Liver (tissue), 9 donors: ENCODE measurements around the gene CHDH. TPM values are rescaled to one million over a fixed set of nuclear protein-coding genes. Genes with fewer than 3 reads are reported as not detected.

Source experiments
- DNase-seq: peaks from one replicate; pipeline ENCODE4 v3.0.0-alpha.2; 2017; ENCODE audit warnings: low spot score
- H3K27ac ChIP-seq, 2 donors: one replicate each; pipeline ENCODE4 v1.7.0; 2013; ENCODE audit warnings: inconsistent platforms in 2 of 2, low read length in 2 of 2, control low read depth in 1 of 2, low read depth in 1 of 2, mild to moderate bottlenecking in 1 of 2
- H3K27me3 ChIP-seq, 4 donors: one replicate each; pipeline versions ENCODE4 v1.6.1 to v1.7.0; 2013; ENCODE audit warnings: low read length in 3 of 4, inconsistent platforms in 1 of 4, mild to moderate bottlenecking in 1 of 4, moderate library complexity in 1 of 4; ENCODE audit not compliant: control insufficient read depth in 4 of 4, insufficient read depth in 4 of 4
- H3K36me3 ChIP-seq, 4 donors: one replicate each; pipeline versions ENCODE4 v1.6.1 to v1.7.0; 2013; ENCODE audit warnings: low read length in 3 of 4, mild to moderate bottlenecking in 3 of 4, low read depth in 1 of 4, moderate library complexity in 1 of 4; ENCODE audit not compliant: control insufficient read depth in 4 of 4, insufficient read depth in 3 of 4
- H3K4me1 ChIP-seq, 4 donors: one replicate each; pipeline versions ENCODE4 v1.6.1 to v1.7.0; 2013; ENCODE audit warnings: low read length in 3 of 4, mild to moderate bottlenecking in 3 of 4, moderate library complexity in 1 of 4; ENCODE audit not compliant: control insufficient read depth in 4 of 4, insufficient read depth in 4 of 4
- H3K4me3 ChIP-seq, 3 donors: one replicate each; pipeline versions ENCODE4 v1.6.1 to v1.7.0; 2013; ENCODE audit warnings: low read length in 3 of 3, control low read depth in 1 of 3, low read depth in 1 of 3, mild to moderate bottlenecking in 1 of 3
- H3K9ac ChIP-seq, 2 donors: one replicate each; pipeline ENCODE4 v1.7.0; 2013; ENCODE audit warnings: low read length in 2 of 2, mild to moderate bottlenecking in 2 of 2, moderate library complexity in 2 of 2, control low read depth in 1 of 2, low read depth in 1 of 2
- H3K9me3 ChIP-seq, 4 donors: one replicate each; pipeline versions ENCODE4 v1.6.1 to v1.7.0; 2013; ENCODE audit warnings: low read length in 3 of 4; ENCODE audit not compliant: control insufficient read depth in 4 of 4
- ATF3 ChIP-seq: IDR thresholded peaks from 2 replicates; pipeline ENCODE4 v1.6.1; 2016; ENCODE audit warnings: antibody characterized with exemption
- FOXA2 ChIP-seq: IDR thresholded peaks from 2 replicates; pipeline ENCODE4 v1.6.1; 2016; ENCODE audit warnings: antibody characterized with exemption
- GABPA ChIP-seq, 2 donors: IDR thresholded peaks in 1 of 2; conservative IDR thresholded peaks in 1 of 2; 2 replicates each; pipeline ENCODE4 v1.6.1; 2016; ENCODE audit warnings: antibody characterized with exemption in 2 of 2, mild to moderate bottlenecking in 1 of 2, moderate library complexity in 1 of 2
- HNF4A ChIP-seq, 2 donors: conservative IDR thresholded peaks; 2 replicates each; pipeline ENCODE4 v1.6.1; 2016; ENCODE audit warnings: antibody characterized with exemption in 2 of 2, mild to moderate bottlenecking in 2 of 2
- JUND ChIP-seq, 2 donors: IDR thresholded peaks; 2 replicates each; pipeline ENCODE4 v1.6.1; 2016; ENCODE audit warnings: antibody characterized with exemption in 2 of 2
- MAX ChIP-seq: IDR thresholded peaks from 2 replicates; pipeline ENCODE4 v1.6.1; 2016; ENCODE audit warnings: antibody characterized with exemption
- RAD21 ChIP-seq, 2 donors: IDR thresholded peaks; 2 replicates each; pipeline ENCODE4 v1.6.1; 2016; ENCODE audit warnings: antibody characterized with exemption in 2 of 2, mild to moderate bottlenecking in 2 of 2
- RXRA ChIP-seq, 2 donors: IDR thresholded peaks; 2 replicates each; pipeline ENCODE4 v1.6.1; 2017 to 2018; ENCODE audit warnings: antibody characterized with exemption in 2 of 2, mild to moderate bottlenecking in 1 of 2
- SP1 ChIP-seq: IDR thresholded peaks from 2 replicates; pipeline ENCODE4 v1.6.1; 2018; ENCODE audit warnings: antibody characterized with exemption, mild to moderate bottlenecking
- WGBS: extraction: QIAGEN DNeasy Blood & Tissue Kit; methylation state at CpG from one replicate; pipeline ENCODE4 v1.1.7; 2013; 5-methylcytosine and 5-hydroxymethylcytosine counted together
- polyA plus RNA-seq, 2 donors: library from polyadenylated mRNA; stranded (reverse) in 1 of 2; unstranded in 1 of 2; fragments of 200-250 nt in 1 of 2; fragments of >200 nt in 1 of 2; fragmentation: Nextera tagmentation in 1 of 2; extraction: Ambion mirVana in 1 of 2; gene quantifications; one replicate each; pipeline versions ENCODE4 v1.2.1 to v1.2.3, GENCODE V29; 2013 to 2015
- total RNA-seq, 2 donors: library from RNA; depleted of rRNA; stranded (reverse); fragments of >200 nt; gene quantifications; one replicate each; pipeline ENCODE4 v1.2.3, GENCODE V29; 2014
- TF ChIP-seq, protein P1 (sequence below): fragments of 150-350 bp; IDR thresholded peaks from 2 replicates; pipeline ENCODE4 v1.5.1; 2017; ENCODE audit warnings: improper control_type of control experiment, low read depth, low read length; ENCODE audit not compliant: missing input control
- TF ChIP-seq, protein P2 (sequence below): IDR thresholded peaks from 2 replicates; pipeline ENCODE4 v1.6.1; 2016; ENCODE audit warnings: antibody characterized with exemption, mild to moderate bottlenecking
- donor health status: healthy.
- donor health status: healthy.
- donor health status: healthy.
- donor health status: healthy.
- donor health status: healthy.

CHDH gene
- total and polyA plus RNA-seq, 4 donors, result 9.1 to 34.0 (median 21.2) TPM

DNA sequence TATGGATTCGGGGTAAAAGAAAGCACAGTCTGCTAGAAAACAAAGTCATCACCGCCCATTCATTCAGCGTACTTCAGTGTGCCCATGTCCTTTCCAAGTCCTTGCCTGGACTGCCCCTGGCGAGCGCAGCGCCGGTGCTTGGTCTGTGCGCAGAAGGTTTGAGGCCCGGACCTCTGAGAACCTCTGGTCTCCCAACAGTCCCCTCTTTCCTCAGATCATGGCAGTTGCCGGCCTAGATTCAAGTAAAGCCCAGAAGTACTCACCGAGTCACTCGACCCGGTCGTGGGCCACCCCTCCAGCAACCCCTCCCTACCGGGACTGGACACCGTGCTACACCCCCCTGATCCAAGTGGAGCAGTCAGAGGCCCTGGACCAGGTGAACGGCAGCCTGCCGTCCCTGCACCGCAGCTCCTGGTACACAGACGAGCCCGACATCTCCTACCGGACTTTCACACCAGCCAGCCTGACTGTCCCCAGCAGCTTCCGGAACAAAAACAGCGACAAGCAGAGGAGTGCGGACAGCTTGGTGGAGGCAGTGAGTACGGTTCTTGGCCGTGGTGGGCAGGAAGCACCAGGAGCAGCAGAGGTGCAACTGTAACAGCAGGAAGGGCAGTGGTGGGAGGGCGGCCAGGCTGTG, 36.3 kb downstream of the CHDH start:
- Histone ChIP-seq H3K9me3 (no peaks in the 10 kb centered on the region), H3K4me1 (peaks cover 0 to 6% (median 2%) of the 10 kb centered on the region in 4 donors), H3K9ac (no peak overlapping the region), H3K27me3 (no peaks in the 10 kb centered on the region), H3K36me3 (peaks cover 0 to 1% (median under 1%) of the 10 kb centered on the region in 4 donors), H3K4me3 (no peak overlapping the region), H3K27ac (no peak overlapping the region)
- no peak for TF ChIP-seq RAD21 (IDR thresholded peaks at IDR 0.05)
- TF ChIP-seq SP1, result no peak
- TF ChIP-seq, protein P1, sequence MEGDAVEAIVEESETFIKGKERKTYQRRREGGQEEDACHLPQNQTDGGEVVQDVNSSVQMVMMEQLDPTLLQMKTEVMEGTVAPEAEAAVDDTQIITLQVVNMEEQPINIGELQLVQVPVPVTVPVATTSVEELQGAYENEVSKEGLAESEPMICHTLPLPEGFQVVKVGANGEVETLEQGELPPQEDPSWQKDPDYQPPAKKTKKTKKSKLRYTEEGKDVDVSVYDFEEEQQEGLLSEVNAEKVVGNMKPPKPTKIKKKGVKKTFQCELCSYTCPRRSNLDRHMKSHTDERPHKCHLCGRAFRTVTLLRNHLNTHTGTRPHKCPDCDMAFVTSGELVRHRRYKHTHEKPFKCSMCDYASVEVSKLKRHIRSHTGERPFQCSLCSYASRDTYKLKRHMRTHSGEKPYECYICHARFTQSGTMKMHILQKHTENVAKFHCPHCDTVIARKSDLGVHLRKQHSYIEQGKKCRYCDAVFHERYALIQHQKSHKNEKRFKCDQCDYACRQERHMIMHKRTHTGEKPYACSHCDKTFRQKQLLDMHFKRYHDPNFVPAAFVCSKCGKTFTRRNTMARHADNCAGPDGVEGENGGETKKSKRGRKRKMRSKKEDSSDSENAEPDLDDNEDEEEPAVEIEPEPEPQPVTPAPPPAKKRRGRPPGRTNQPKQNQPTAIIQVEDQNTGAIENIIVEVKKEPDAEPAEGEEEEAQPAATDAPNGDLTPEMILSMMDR, result no peak
- no peak for TF ChIP-seq ATF3
- TF ChIP-seq JUND (IDR thresholded peaks at IDR 0.05), result no peak
- no peak for TF ChIP-seq FOXA2
- TF ChIP-seq, protein P2, sequence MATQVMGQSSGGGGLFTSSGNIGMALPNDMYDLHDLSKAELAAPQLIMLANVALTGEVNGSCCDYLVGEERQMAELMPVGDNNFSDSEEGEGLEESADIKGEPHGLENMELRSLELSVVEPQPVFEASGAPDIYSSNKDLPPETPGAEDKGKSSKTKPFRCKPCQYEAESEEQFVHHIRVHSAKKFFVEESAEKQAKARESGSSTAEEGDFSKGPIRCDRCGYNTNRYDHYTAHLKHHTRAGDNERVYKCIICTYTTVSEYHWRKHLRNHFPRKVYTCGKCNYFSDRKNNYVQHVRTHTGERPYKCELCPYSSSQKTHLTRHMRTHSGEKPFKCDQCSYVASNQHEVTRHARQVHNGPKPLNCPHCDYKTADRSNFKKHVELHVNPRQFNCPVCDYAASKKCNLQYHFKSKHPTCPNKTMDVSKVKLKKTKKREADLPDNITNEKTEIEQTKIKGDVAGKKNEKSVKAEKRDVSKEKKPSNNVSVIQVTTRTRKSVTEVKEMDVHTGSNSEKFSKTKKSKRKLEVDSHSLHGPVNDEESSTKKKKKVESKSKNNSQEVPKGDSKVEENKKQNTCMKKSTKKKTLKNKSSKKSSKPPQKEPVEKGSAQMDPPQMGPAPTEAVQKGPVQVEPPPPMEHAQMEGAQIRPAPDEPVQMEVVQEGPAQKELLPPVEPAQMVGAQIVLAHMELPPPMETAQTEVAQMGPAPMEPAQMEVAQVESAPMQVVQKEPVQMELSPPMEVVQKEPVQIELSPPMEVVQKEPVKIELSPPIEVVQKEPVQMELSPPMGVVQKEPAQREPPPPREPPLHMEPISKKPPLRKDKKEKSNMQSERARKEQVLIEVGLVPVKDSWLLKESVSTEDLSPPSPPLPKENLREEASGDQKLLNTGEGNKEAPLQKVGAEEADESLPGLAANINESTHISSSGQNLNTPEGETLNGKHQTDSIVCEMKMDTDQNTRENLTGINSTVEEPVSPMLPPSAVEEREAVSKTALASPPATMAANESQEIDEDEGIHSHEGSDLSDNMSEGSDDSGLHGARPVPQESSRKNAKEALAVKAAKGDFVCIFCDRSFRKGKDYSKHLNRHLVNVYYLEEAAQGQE, result no peak
- no peak for TF ChIP-seq HNF4A (conservative IDR thresholded peaks at IDR 0.05)
- no peak for TF ChIP-seq GABPA (IDR thresholded peaks at IDR 0.05 in 1 of 2, conservative IDR thresholded peaks at IDR 0.05 in 1 of 2)
- DNase-seq, result no peak
- 91% methylated on average over 28 of the region's 28 CpGs for WGBS

- Histone ChIP-seq H3K36me3 (no peaks in the 10 kb centered on the region), H3K9me3 (no peaks in the 10 kb centered on the region), H3K4me1 (peaks cover 0 to 6% (median 2%) of the 10 kb centered on the region in 4 donors), H3K27me3 (no peaks in the 10 kb centered on the region), H3K4me3 (no peak overlapping the region), H3K27ac (no peak overlapping the region), H3K9ac (no peak overlapping the region)
- DNase-seq, result no peak
- TF ChIP-seq JUND (IDR thresholded peaks at IDR 0.05), result no peak
- no peak for TF ChIP-seq MAX
- no peak for TF ChIP-seq RAD21 (IDR thresholded peaks at IDR 0.05)
- TF ChIP-seq SP1, result no peak
- no peak for TF ChIP-seq GABPA (IDR thresholded peaks at IDR 0.05 in 1 of 2, conservative IDR thresholded peaks at IDR 0.05 in 1 of 2)
- no peak for TF ChIP-seq RXRA (IDR thresholded peaks at IDR 0.05)
- WGBS, result 90% methylated on average over 12 of the region's 12 CpGs
Measured at GRCh38 chr3:53809267-53809666, 37.0 kb downstream of the CHDH start.
